Measurements from ENCODE around the gene PNRC2.
A peak's percentile ranks its signal among the peaks of the same experiment; 100 is the strongest.

PNRC2 gene

GRCh38 chr1:23996700-23997229, 37.1 kb downstream of the PNRC2 start:
- no peak for TF ChIP-seq ELF4 (IDR thresholded peaks at IDR 0.05)
- TF ChIP-seq ZNF384 (IDR thresholded peaks at IDR 0.05) = 0 out of 2 replicates have a peak, but pooled peaks have one; percentile 15
- CTCF ChIA-PET = no interaction called here
- POLR2A ChIA-PET = interaction anchor here (0.6 to 1.6 kb wide), 2 partner anchors 16 to 30 kb away, joined by 3 to 6 read pairs; partner anchors contain the start of gene SRSF10
- no peak for DNase-seq (ENCODE audit: extremely low spot score)

- POLR2A ChIA-PET = no interaction called here
- TF ChIP-seq LEF1 (IDR thresholded peaks at IDR 0.05; ENCODE audit: borderline replicate concordance) (no peak), SP1 (IDR thresholded peaks at IDR 0.05) (no peak), FOXK2 (IDR thresholded peaks at IDR 0.05) (no peak), FOXA1 (IDR thresholded peaks at IDR 0.05) (no peak), ZNF384 (IDR thresholded peaks at IDR 0.05) (no peak), TARDBP (IDR thresholded peaks at IDR 0.05) (no peak), L3MBTL2 (conservative IDR thresholded peaks at IDR 0.05) (no peak), HDGF (IDR thresholded peaks at IDR 0.05; ENCODE audit: borderline replicate concordance) (no peak), SUZ12 (IDR thresholded peaks at IDR 0.05) (no peak), NFRKB (IDR thresholded peaks at IDR 0.05) (no peak), CTBP1 (IDR thresholded peaks at IDR 0.05; ENCODE audit: borderline replicate concordance) (no peak), PKNOX1 (IDR thresholded peaks at IDR 0.05) (no peak), ARNT (IDR thresholded peaks at IDR 0.05) (no peak), FOXM1 (IDR thresholded peaks at IDR 0.05; ENCODE audit: borderline replicate concordance) (no peak), BHLHE40 (IDR thresholded peaks at IDR 0.05; ENCODE audit: borderline replicate concordance) (no peak), ELF4 (IDR thresholded peaks at IDR 0.05) (no peak)
- DNase-seq (ENCODE audit: extremely low spot score) = no peak
- CTCF ChIA-PET = interaction anchor here (0.7 kb wide), 1 partner anchor 828 kb away, joined by 3 read pairs; no protein-coding TSS in a partner anchor
Measured at GRCh38 chr1:23997812-23998211, 38.2 kb downstream of the PNRC2 start.

GRCh38 chr1:23999156-23999671, 39.6 kb downstream of the PNRC2 start:
- TF ChIP-seq FOXA1 (IDR thresholded peaks at IDR 0.05) = no peak
- TF ChIP-seq NFRKB (IDR thresholded peaks at IDR 0.05) = no peak
- no peak for TF ChIP-seq FOXK2 (IDR thresholded peaks at IDR 0.05)
- no peak for TF ChIP-seq PKNOX1 (IDR thresholded peaks at IDR 0.05)
- TF ChIP-seq ELF4 (IDR thresholded peaks at IDR 0.05) = no peak
- TF ChIP-seq HDGF (IDR thresholded peaks at IDR 0.05; ENCODE audit: borderline replicate concordance) = no peak
- no peak for TF ChIP-seq SUZ12 (IDR thresholded peaks at IDR 0.05)
- TF ChIP-seq ZNF384 (IDR thresholded peaks at IDR 0.05) = no peak
- no peak for TF ChIP-seq BHLHE40 (IDR thresholded peaks at IDR 0.05; ENCODE audit: borderline replicate concordance)
- TF ChIP-seq ARNT (IDR thresholded peaks at IDR 0.05) = no peak
- no peak for DNase-seq (ENCODE audit: extremely low spot score)
- CTCF ChIA-PET = no interaction called here
- POLR2A ChIA-PET = no interaction called here

GRCh38 chr1:24002695-24003094, 43.1 kb downstream of the PNRC2 start:
- CTCF ChIA-PET = interaction anchor here (0.6 to 0.7 kb wide), 2 partner anchors 69 to 98 kb away, joined by 3 to 4 read pairs; no protein-coding TSS in a partner anchor
- no peak for DNase-seq (ENCODE audit: extremely low spot score)

GRCh38 chr1:24003331-24003972, 43.8 kb downstream of the PNRC2 start:
- ChIA-PET POLR2A (interaction anchor here (1.3 to 2.4 kb wide), 2 partner anchors 23 to 40 kb away, joined by 6 to 22 read pairs; partner anchors contain the start of gene SRSF10), CTCF (interaction anchor here (0.6 to 1.3 kb wide), 4 partner anchors 20 to 97 kb away, joined by 3 to 4 read pairs (median 3); no protein-coding TSS in a partner anchor)
- TF ChIP-seq FOXM1 (IDR thresholded peaks at IDR 0.05; ENCODE audit: borderline replicate concordance) (no peak), SUZ12 (IDR thresholded peaks at IDR 0.05) (no peak)
- no peak for DNase-seq (ENCODE audit: extremely low spot score)

More at GRCh38 chr1:24002695-24003094, 43.1 kb downstream of the PNRC2 start:
- TF ChIP-seq PKNOX1 (IDR thresholded peaks at IDR 0.05) = no peak
- TF ChIP-seq TARDBP (IDR thresholded peaks at IDR 0.05) = no peak
- no peak for TF ChIP-seq LEF1 (IDR thresholded peaks at IDR 0.05; ENCODE audit: borderline replicate concordance)
- TF ChIP-seq SUZ12 (IDR thresholded peaks at IDR 0.05) = no peak
- TF ChIP-seq CTBP1 (IDR thresholded peaks at IDR 0.05; ENCODE audit: borderline replicate concordance) = no peak
- no peak for TF ChIP-seq ELF4 (IDR thresholded peaks at IDR 0.05)
- TF ChIP-seq L3MBTL2 (conservative IDR thresholded peaks at IDR 0.05) = no peak
- TF ChIP-seq FOXM1 (IDR thresholded peaks at IDR 0.05; ENCODE audit: borderline replicate concordance) = no peak
- no peak for TF ChIP-seq ZNF384 (IDR thresholded peaks at IDR 0.05)
- no peak for TF ChIP-seq FOXA1 (IDR thresholded peaks at IDR 0.05)
- TF ChIP-seq HDGF (IDR thresholded peaks at IDR 0.05; ENCODE audit: borderline replicate concordance) = no peak
- no peak for TF ChIP-seq SP1 (IDR thresholded peaks at IDR 0.05)
- no peak for TF ChIP-seq FOXK2 (IDR thresholded peaks at IDR 0.05)
- POLR2A ChIA-PET = interaction anchor here (2.4 kb wide), 1 partner anchor 23 kb away, joined by 22 read pairs; the partner anchor contains the start of gene SRSF10

GRCh38 chr1:24004132-24004531, 44.5 kb downstream of the PNRC2 start:
- DNase-seq (ENCODE audit: extremely low spot score) = no peak
- TF ChIP-seq FOXK2 (IDR thresholded peaks at IDR 0.05) (no peak), L3MBTL2 (conservative IDR thresholded peaks at IDR 0.05) (no peak), LEF1 (IDR thresholded peaks at IDR 0.05; ENCODE audit: borderline replicate concordance) (no peak), FOXA1 (IDR thresholded peaks at IDR 0.05) (no peak), CTBP1 (IDR thresholded peaks at IDR 0.05; ENCODE audit: borderline replicate concordance) (no peak)
- ChIA-PET POLR2A (interaction anchor here (1.0 to 2.4 kb wide), 3 partner anchors 24 to 44 kb away, joined by 3 to 22 read pairs (median 6); partner anchors contain the start of gene SRSF10), CTCF (interaction anchor here (0.7 to 1.3 kb wide), 2 partner anchors 19 to 40 kb away, joined by 3 read pairs; no protein-coding TSS in a partner anchor)

All from HEK293T (cell line).